GM21717 (cell line): Measurements from ENCODE around the gene TAMALIN.
A peak's percentile ranks its signal among the peaks of the same experiment; 100 is the strongest.
"Not testable (repeated sequence)": the region's sequence is repeated elsewhere in the genome, so short reads cannot be mapped to it uniquely, and the experiment has no call there.

Experiments used
- ATAC-seq: cut with Tn5 transposase; IDR thresholded peaks from one replicate; pipeline ENCODE4 v1.9.1; 2021; ENCODE audit warnings: mild to moderate bottlenecking, moderate library complexity; ENCODE audit not compliant: unreplicated experiment

TAMALIN gene

DNA sequence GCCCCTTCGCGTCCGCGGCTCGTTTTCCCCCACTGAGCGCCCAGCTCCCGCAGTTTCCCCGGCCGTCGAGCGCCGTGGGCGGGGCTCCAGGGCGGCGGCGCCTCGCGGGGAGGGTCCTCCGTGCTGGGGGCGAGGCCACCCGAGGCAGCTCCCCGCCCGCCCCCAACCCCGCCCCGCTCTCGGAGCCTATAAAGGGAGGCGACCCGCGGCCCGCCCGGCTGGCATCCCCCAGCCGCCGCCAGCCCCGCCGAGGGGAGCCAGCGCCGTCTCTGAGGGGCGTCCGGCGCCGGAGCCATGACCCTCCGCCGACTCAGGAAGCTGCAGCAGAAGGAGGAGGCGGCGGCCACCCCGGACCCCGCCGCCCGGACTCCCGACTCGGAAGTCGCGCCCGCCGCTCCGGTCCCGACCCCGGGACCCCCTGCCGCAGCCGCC lies at the start of gene TAMALIN:
TAMALIN (plus strand) TSS at position 221 of the 432 bp plus-strand sequence; CDS start at position 295, 74 bp downstream.
- ATAC-seq: no peak

DNA sequence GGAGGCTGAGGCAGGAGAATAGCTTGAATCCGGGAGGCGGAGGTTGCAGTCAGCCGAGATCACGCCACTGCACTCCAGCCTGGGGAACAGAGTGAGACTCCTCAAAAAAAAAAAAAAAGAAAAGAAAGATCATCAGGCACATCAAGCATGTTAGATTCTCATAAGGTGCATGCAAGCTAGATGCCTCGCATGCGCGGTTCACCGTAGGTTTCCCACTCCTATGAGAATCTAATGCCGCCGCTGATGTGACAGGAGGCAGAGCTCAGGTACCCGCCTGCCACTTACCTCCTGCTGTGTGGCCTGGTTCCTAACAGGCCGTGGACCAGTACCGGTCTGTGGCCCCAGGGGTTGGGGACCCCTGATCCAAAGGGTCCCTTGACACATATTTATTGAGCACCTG lies 48.2 kb upstream of the TAMALIN start:
- ATAC-seq: no peak

DNA sequence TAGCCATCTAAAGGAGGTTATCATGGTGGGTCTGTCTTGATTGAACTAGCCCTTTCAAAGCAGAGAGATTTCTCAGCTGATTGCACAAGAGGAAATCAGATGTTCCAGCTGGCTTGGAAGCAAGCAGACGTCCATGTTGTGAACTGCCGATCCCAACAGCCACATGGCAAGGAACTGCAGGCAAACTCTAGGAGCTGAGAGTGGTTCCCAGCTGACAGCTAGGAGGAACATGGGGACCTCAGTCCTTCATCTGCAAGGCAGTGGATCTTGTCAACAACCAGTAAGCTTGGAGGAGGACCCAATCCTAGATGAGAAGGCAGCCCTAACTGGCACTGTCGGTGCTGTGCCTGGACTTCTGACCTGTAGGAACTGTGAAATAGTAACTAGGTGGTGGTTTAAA lies 47.5 kb upstream of the TAMALIN start:
- no peak for ATAC-seq

DNA sequence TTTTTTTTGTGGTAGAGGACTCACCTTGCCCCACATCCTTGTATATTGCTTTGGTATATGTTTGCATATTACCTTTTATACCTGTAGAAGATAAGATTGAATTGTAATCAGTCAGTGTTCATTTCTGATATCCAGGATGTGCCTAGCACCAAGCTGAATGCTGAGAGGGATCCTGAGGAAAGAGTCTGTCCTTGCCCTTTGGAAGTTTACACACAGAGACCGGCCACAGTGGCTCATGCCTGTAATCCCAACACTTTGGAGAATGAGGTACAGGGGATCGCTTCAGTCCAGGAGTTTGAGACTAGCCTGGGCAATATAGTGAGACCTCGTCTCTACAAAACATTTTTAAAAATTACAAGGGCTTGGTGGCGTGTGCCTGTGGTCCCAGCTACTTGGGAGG lies 46.8 kb upstream of the TAMALIN start:
- no peak for ATAC-seq

DNA sequence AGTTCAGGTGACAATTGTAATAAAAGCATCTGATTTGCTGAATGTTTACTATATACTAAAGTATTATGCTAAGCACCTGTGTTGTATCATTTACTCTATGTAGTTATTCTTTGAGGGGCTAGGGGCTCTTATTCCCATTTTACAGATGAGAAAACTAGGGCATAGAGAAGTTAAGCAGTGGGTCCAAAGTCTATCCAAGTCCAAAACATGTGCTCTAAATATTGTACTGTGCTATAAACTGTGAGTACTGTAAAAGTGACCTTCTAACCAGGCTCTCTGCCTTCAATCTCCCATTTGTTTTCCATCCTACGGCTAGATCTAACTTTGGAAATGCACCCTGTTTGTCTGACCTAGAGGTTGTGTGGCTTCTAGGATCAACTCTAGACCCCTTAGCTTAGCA lies 46.3 kb upstream of the TAMALIN start:
- ATAC-seq: no peak

DNA sequence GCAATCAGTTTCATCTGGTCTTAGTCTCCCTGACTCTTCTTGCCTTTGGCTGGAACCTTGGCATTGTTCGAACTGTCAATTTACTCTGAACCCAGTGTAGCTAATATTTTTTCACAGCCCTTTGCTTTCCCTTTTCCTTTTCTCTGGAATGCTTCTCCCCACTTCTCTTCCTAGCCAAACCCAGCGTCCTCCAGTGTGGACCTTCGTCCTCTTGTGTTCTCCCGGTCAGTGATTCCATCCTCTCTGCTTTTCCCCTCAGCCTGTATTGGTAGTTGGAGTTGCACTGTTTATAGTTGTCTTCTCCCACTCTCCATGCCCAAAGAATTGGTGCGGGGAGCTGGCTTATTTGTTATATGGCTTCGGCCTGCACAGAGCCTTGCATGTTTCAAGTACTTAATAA lies 45.9 kb upstream of the TAMALIN start:
- ATAC-seq: no peak

DNA sequence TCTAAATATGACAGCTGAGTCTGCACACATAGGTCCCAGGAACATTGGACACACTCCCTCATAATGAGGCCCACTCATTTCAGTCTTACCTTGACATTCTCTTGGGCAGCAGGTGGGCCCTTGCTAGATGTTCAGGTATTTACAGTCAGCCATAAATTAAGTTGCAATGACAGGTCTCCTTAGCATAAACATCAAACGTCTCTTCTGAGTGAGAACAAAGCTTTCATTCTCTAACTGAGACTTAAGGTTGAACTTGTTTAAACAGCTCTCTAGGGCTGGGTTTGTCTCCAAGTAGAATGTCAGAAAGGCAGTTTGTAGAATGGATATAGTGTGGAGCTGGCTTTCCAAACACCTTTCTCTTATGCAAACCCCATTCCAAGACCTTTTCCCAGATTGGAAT lies 44.9 kb upstream of the TAMALIN start:
- ATAC-seq: no peak

DNA sequence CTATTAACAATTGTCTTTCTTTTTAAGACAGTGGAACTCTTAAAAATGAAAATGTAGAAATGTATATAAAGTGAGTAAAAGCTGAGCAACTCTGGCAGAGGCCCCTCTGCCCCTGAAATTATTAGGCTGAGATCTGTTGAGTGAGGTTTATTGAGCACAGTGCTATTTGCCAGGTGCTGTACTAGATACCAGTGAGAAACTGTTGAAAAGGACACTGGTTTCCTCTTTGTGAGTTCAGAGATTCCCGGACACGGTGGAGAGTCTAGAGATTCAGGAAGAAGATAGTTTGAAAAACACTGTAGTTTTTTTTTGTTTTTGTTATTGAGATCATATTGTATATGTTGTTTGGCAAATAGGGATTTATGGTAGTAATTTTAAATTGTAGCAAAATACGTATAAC lies 44.0 kb upstream of the TAMALIN start:
- no peak for ATAC-seq

DNA sequence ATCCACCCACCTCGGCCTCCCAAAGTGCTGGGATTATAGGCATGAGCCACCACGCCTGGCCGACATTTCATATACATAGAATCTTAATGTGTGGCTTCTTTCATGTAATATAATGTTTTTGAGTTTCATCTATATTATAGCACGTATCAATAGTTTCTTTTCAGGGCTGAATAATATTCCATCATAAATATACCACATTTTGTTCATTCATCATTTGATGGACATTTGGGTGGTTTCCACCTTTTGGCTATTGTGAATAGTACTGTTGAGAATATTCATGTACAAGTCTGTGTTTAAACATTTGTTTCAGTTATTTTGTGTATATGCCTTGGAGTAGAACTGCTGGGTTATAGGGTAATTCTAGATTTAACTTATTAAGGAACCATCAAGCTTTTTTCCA lies 43.3 kb upstream of the TAMALIN start:
- ATAC-seq: no peak

DNA sequence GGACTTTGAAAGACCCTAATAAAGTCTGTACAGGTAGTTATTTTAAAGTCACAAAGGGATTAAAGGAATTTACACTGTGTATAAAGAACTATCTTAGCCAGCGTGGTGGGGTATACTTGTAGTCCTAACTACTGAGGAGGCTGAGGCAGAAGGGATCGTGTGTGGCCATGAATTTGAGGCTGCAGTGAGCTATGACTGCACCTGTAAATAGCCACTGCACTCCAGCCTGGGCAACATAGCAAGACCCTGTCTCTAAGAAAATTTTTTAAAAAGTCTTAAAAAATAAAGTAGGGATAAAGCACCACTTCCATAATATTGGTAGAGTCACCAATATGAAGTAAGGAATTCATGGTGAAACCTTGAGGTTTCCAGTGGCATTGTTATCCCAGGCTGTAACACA lies 37.1 kb upstream of the TAMALIN start:
- no peak for ATAC-seq

DNA sequence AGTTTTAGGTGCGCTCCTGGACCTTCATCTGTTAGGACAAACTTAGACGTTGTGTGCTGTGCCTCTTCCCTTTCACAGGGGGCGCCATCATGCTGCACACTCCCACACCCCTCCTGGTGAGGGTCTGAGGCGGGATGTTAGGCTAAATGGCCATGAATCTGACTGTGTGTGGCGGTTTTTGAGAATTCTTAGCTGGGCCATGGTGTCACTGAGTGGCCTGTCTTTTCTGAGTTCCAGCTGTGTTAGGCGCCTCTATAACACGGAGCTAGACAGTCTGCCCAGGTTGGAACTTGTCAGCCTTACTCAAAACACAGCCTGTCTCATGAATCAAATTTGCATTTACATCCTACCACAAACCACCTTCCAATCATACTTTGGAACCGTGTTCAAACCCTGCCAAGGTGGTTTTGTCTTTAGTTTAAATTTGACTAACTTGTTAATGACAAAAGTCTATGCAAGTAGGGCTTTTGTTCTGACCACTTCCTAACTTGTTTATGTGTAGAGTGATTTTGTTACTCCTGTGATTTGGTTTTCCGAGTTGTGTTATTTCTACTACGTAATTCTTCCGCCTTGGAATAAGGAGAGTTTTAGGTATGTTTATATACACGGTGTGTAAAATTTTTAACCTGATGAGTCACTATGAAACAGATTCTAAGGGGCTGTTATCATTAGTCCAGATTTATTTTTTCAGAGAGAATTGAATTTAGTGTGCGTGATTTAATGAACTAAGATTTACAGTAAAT lies 35.7 kb upstream of the TAMALIN start:
- ATAC-seq: peak; percentile 78

DNA sequence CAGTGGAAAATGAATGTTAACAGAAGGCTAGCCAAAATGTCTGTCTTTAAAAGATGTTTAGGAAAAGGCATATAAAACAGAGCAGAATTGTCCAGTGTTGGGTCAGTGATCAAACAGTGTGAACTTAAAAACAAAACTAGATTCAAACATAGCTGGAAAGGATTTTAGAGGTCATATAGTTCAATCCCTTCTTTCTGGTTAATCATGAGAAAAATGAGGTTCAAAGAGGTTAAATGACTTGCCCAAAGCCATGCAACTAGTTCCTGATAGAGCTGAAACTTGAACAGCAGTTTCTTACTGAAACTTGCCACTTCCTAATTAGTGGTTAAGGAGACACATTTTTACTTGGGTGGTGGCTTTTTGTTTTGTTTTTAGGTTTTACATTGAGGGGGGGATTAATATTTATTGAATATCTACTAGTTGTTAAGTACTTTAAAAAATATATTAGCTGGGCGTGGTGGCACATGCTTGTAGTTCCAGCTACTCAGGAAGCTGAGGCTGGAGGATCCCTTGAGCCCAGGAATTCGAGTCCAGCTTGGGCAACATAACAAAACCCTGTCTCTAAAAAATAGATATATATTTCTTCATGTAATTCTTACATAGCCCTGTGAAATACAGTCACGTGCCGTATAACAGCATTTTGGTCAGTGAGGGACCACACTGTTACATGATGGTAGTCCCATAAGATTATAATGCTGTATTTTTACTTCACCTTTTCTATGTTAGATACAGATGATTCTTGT lies 34.9 kb upstream of the TAMALIN start:
- no peak for ATAC-seq

DNA sequence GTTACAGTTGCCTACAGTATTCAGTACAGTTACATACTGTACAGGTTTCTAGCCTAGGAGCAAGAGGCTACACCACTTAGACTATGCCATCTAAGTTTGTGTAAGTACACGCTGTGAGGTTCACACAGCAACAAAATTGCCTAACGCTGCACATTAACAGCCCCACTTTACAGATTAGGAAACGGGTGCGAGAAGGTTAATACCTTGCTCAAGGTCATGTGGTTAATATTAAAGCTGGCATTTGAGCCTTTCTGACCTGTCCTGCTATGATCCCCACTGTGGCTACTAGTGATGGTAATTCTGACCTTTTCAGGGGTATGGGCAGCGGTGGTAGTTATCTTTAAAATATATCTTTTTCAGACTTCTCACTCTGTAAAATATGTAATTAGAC lies 34.3 kb upstream of the TAMALIN start:
- no peak for ATAC-seq

DNA sequence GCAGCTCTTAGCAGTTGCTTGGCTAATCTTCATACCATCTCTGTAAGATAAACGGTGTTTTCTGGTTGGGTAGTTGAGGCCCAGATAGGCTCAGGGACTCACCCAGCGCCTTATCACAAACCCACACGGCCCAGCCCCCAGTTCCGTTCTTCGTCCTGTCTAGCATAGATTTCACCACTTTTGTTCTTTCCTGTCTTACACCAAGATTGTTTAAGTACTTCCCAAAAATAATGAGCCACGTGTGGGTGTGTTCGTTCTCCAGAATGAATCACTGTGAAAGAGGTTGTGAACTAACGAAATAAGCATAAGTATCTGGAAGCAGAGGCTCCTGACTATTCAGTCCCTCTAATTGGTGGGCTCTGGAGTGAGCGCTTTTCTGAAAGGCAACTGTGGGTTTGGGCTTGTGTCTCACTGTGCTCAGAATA lies 33.9 kb upstream of the TAMALIN start:
- ATAC-seq: no peak

DNA sequence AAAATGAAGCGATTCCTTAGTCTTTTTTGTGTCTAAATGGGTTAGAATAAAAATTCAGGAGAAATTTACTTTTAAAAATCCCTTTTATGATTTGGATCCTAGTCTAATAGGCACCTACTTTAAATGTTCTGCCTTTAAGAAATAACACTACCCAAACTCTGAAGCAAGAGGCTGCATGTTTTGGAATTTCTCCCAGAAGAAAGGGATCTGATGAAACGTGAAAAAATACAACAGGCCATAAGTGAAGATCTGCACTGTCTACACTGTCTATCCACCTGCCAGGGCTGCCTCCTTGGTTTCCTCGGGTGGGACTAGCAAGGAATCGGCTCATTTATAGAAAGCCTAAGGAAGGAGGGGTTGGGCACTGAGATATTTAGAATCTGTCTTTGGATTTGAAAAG lies 33.2 kb upstream of the TAMALIN start:
- ATAC-seq: no peak

DNA sequence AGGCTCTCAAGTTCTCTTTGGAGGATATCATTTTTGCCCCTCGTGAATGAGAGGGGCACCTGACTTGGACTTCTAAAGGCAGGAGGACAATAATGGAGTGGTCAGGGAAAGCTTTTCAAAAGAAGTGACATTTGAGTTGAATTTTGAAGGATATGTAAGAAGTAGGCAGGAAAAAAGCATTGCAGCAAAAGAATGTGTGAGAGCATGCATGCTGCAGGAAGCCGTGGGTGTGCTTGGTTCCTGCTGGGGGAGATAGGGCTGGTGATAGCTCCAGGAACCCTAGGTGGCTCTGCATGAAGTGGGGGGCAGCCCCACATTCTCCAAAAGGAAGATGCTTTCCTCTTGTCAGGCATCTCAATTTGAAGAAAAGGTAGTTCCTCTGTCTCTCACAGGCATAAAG lies 32.1 kb upstream of the TAMALIN start:
- no peak for ATAC-seq

DNA sequence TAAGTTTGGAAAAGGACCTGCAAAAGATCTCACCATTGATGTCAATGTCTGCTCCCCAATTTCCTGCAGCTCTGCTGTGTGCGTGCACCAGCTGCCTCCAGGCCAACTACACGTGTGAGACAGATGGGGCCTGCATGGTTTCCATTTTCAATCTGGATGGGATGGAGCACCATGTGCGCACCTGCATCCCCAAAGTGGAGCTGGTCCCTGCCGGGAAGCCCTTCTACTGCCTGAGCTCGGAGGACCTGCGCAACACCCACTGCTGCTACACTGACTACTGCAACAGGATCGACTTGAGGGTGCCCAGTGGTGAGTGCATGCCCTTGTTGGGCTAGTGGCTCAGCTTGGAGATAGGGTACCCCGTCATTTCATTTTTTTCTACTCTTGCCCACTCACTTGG lies 31.6 kb upstream of the TAMALIN start:
- no peak for ATAC-seq

DNA sequence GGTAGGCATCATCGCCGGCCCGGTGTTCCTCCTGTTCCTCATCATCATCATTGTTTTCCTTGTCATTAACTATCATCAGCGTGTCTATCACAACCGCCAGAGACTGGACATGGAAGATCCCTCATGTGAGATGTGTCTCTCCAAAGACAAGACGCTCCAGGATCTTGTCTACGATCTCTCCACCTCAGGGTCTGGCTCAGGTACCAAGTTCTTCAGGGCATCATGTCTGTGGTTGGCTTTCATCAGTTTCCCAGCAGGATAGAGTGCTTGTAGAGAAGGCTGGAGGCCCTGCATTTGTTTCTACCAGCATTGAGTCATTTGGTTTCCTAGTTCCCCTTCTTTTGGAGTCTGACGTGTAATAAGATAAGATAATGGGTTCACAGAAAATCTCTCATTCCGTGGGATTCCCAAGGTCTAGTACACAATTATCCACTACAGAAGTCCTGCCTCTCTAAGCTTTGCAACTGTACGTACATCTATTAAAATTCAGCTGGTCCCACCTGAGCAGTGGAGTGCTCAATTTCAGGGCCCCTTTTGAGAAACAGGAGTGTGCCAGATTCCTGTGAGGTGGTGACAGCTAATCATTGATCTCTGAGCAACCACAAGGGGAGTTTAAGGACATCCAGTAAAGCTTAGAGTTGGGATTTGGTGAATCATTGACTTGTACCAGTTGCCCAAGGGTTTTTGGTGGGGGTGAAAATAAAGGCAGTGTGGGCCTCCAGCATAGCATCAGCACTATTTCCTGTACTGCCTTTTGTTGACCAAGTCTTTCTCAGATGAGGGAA lies 30.2 kb upstream of the TAMALIN start:
- ATAC-seq: no peak

DNA sequence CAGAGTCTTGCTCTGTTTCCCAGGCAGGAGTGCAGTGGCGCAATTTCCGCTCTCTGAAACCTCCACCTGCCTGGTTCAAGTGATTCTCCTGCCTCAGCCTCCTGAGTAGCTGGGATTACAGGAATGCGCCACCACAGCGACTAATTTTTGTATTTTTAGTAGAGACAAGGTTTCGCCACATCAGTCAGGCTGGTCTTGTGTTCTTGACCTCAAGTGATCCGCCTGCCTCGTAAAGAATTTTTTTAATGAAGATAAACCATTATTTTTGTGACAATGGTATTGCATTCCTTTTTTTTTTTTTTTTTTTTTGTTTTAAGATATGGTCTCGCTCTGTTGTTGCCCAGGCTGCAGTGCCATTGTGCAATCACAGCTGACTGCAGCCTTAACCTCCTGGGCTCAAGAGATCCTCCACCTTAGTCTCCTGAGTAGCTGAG lies 29.4 kb upstream of the TAMALIN start:
- ATAC-seq: no peak

DNA sequence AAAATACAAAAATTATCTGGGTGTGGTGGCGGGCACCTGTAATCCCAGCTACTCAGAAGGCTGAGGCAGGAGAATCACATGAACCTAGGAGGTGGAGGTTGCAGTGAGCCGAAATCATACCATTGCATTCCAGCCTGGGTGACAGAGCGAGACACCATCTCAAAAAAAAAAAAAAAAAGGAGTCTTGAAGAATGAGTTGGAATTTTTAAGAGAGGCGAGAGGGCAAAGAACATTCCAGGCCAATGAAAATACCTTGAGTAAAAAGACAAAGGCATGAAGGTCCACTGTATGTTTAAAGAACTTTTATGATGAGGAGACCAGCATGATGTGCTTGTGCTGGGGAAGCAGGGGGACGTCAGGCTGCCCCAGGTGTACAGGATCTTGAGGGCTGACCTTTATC lies 27.4 kb upstream of the TAMALIN start:
- ATAC-seq: not testable (repeated sequence)

DNA sequence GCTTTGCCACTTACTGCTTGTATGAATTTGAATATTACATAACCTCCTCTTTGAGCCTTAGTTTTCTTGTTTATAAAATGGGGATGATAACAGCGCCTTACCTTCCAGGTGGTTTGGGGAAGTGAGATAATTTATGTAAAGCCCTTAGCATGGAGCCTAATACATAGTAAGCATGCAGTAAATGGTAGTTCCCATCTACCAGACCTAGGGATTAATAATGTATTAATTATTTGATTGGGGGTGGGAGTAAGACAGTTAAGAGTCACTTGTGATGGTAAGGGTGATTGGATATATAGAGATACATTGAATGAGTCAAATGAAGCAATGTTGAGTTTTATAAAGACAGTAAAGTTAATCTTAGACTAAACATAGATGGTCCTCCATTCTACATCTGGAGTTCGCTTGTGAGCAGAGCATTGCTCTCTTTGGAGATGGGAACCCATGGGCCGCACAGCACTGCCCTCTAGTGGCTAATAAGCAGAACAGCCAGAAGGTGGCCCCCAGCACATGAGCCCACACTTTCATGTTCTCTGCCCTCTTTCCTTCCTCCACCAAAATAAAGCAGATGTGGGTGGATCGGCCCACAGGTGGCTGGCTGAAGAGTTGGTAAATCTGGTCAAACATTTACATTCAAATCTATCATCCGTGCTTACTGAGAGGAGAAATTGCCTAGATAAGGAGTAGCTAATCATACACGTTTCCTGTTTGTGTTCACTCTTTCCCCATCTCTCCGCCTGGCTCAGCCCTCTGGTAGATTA lies 26.5 kb upstream of the TAMALIN start:
- no peak for ATAC-seq
